GM12872 (cell line): ENCODE measurements around the gene GPSM1.

Experiments
- CTCF ChIP-seq: IDR thresholded peaks from 3 replicates; pipeline ENCODE4 v1.5.1; 2011; ENCODE audit warnings: low read depth, mild to moderate bottlenecking, low read length, moderate library complexity; ENCODE audit not compliant: insufficient read depth

Gene GPSM1

GRCh38 chr9:136287960-136288753 is 39.2 kb upstream of the GPSM1 start:
- no peak for TF ChIP-seq CTCF

- no peak for TF ChIP-seq CTCF
Measured at GRCh38 chr9:136289651-136290507, 37.5 kb upstream of the GPSM1 start.

GRCh38 chr9:136290508-136291000 is 36.8 kb upstream of the GPSM1 start:
- no peak for TF ChIP-seq CTCF

GRCh38 chr9:136291306-136292025 is 35.9 kb upstream of the GPSM1 start:
- TF ChIP-seq CTCF: no peak

- TF ChIP-seq CTCF: no peak
Measured at GRCh38 chr9:136292026-136292538, 35.3 kb upstream of the GPSM1 start.

- TF ChIP-seq CTCF: no peak
Measured at GRCh38 chr9:136292591-136293448, 34.5 kb upstream of the GPSM1 start.
